ENCODE measurements around the gene CDH15. TPM values are rescaled to one million over a fixed set of nuclear protein-coding genes. Genes with fewer than 3 reads are reported as not detected.
A peak's percentile ranks its signal among the peaks of the same experiment; 100 is the strongest.

CDH15 gene
- total RNA-seq, 2 experiments from 2014 or later = not detected

- no peaks in the 10 kb centered on the region for H3K9me3 Mint-ChIP-seq
- DNase-seq (no peak), ATAC-seq (ENCODE audit: poor library complexity) (no peak)
- H3K4me3 Mint-ChIP-seq = no peak overlapping the region
- H3K9me3 ChIP-seq (ENCODE audit: control insufficient read depth in 1 of 2, insufficient read depth in 1 of 2, low read length in 2 of 2) = no peaks in the 10 kb centered on the region
- H3K27ac ChIP-seq (ENCODE audit: low read depth in 1 of 2, low read length in 2 of 2) = no peak overlapping the region
- no peaks in the 10 kb centered on the region for H3K36me3 Mint-ChIP-seq (ENCODE audit: low read depth)
- no peak overlapping the region for H3K27ac Mint-ChIP-seq
- ChIA-PET CTCF (no interaction called here), POLR2A (no interaction called here)
- no peaks in the 10 kb centered on the region for H3K27me3 Mint-ChIP-seq
- peaks cover 7% of the 10 kb centered on the region for H3K4me1 ChIP-seq (ENCODE audit: insufficient read depth, low read length)
- H3K27me3 ChIP-seq (ENCODE audit: control insufficient read depth in 1 of 2, insufficient read depth in 2 of 2, low read length in 2 of 2) = no peaks in the 10 kb centered on the region
- H3K4me3 ChIP-seq (ENCODE audit: low read length) = no peak overlapping the region
- no peaks in the 10 kb centered on the region for H3K36me3 ChIP-seq (ENCODE audit: insufficient read depth, low read length)
- TF ChIP-seq CTCF (IDR thresholded peaks at IDR 0.05) = no peak
- intact Hi-C loops (cut with DNase I, micrococcal nuclease) = no loop called here
- no peaks in the 10 kb centered on the region for H3K4me1 Mint-ChIP-seq (ENCODE audit: low read depth)
Observed at GRCh38 chr16:89179148-89179484, 7.6 kb downstream of the CDH15 start.

GRCh38 chr16:89179656-89180315 lies 8.2 kb downstream of the CDH15 start:
- ChIA-PET POLR2A (no interaction called here), CTCF (no interaction called here)
- no peak for DNase-seq

GRCh38 chr16:89183463-89183862 lies 11.9 kb downstream of the CDH15 start:
- ATAC-seq (ENCODE audit: poor library complexity) = no peak
- no peak overlapping the region for H3K27ac ChIP-seq (ENCODE audit: low read depth in 1 of 2, low read length in 2 of 2)
- DNase-seq = peak in 1 of 14 experiments; percentile 3
- peak overlapping the region; percentile 44 for H3K27ac Mint-ChIP-seq
- H3K27me3 ChIP-seq (ENCODE audit: control insufficient read depth in 1 of 2, insufficient read depth in 2 of 2, low read length in 2 of 2) = no peaks in the 10 kb centered on the region
- ChIA-PET CTCF (no interaction called here), POLR2A (interaction anchor here (1.0 kb wide), 1 partner anchor 9 kb away, joined by 3 read pairs; no protein-coding TSS in a partner anchor)
- no peak overlapping the region for H3K4me3 ChIP-seq (ENCODE audit: low read length)
- no peak overlapping the region for H3K4me3 Mint-ChIP-seq
- no peak for TF ChIP-seq CTCF (IDR thresholded peaks at IDR 0.05)
- intact Hi-C loops (cut with DNase I, micrococcal nuclease) = no loop called here
- H3K4me1 ChIP-seq (ENCODE audit: insufficient read depth, low read length) = peaks cover 7% of the 10 kb centered on the region
- H3K9me3 ChIP-seq (ENCODE audit: control insufficient read depth in 1 of 2, insufficient read depth in 1 of 2, low read length in 2 of 2) = peaks cover 0 to 14% of the 10 kb centered on the region in 2 experiments
- no peaks in the 10 kb centered on the region for H3K36me3 Mint-ChIP-seq (ENCODE audit: low read depth)
- no peaks in the 10 kb centered on the region for H3K9me3 Mint-ChIP-seq
- H3K27me3 Mint-ChIP-seq = no peaks in the 10 kb centered on the region
- H3K4me1 Mint-ChIP-seq (ENCODE audit: low read depth) = no peaks in the 10 kb centered on the region
- no peaks in the 10 kb centered on the region for H3K36me3 ChIP-seq (ENCODE audit: insufficient read depth, low read length)

More at GRCh38 chr16:89179656-89180315, 8.2 kb downstream of the CDH15 start:
- Mint-ChIP-seq H3K27ac (no peak overlapping the region), H3K36me3 (ENCODE audit: low read depth) (no peaks in the 10 kb centered on the region), H3K4me3 (no peak overlapping the region), H3K27me3 (no peaks in the 10 kb centered on the region), H3K4me1 (ENCODE audit: low read depth) (no peaks in the 10 kb centered on the region), H3K9me3 (no peaks in the 10 kb centered on the region)
- intact Hi-C loops (cut with DNase I, micrococcal nuclease) = no loop called here
- ATAC-seq (ENCODE audit: poor library complexity) = no peak
- Histone ChIP-seq H3K27ac (ENCODE audit: low read depth in 1 of 2, low read length in 2 of 2) (no peak overlapping the region), H3K27me3 (ENCODE audit: control insufficient read depth in 1 of 2, insufficient read depth in 2 of 2, low read length in 2 of 2) (no peaks in the 10 kb centered on the region), H3K9me3 (ENCODE audit: control insufficient read depth in 1 of 2, insufficient read depth in 1 of 2, low read length in 2 of 2) (no peaks in the 10 kb centered on the region), H3K4me1 (ENCODE audit: insufficient read depth, low read length) (peaks cover 7% of the 10 kb centered on the region), H3K36me3 (ENCODE audit: insufficient read depth, low read length) (no peaks in the 10 kb centered on the region), H3K4me3 (ENCODE audit: low read length) (no peak overlapping the region)
- TF ChIP-seq CTCF (IDR thresholded peaks at IDR 0.05) = no peak
